T-helper 2 cell treated with Interferon-gamma antibody and Interleukin-4, amounts not matched to agents 100 ng/mL and 5 ng/mL, for 36 hours (primary cell): ENCODE measurements around the gene RBM19. TPM values are rescaled to one million over a fixed set of nuclear protein-coding genes. Genes with fewer than 3 reads are reported as not detected.
"Not testable (repeated sequence)": the region's sequence is repeated elsewhere in the genome, so short reads cannot be mapped to it uniquely, and the experiment has no call there.

Source experiments
- intact Hi-C: fragments of 100-400 bp; cut with micrococcal nuclease; formaldehyde crosslinking; loops from one replicate; pipeline ENCODE4 v1.15.1; 2023
- total RNA-seq: library from RNA; stranded (reverse); gene quantifications from 2 replicates; pipeline ENCODE4 v1.2.3, GENCODE V29; 2022

The RBM19 gene
- total RNA-seq, 1 donor from 2014 or later, result 44.2 TPM

GRCh38 chr12:113835433-113835832, 130.7 kb downstream of the RBM19 start:
- intact Hi-C loops, result no loop called here

GRCh38 chr12:113833422-113833821, 132.7 kb downstream of the RBM19 start:
- intact Hi-C loops, result no loop called here

GRCh38 chr12:113831476-113831875, 134.6 kb downstream of the RBM19 start:
- intact Hi-C loops, result no loop called here

GRCh38 chr12:113831016-113831415, 135.1 kb downstream of the RBM19 start:
- intact Hi-C loops, result no loop called here

GRCh38 chr12:113829212-113829611, 136.9 kb downstream of the RBM19 start:
- intact Hi-C loops, result no loop called here

GRCh38 chr12:113827539-113828114, 138.5 kb downstream of the RBM19 start:
- intact Hi-C loops, result no loop called here

- intact Hi-C loops, result no loop called here
Measured at GRCh38 chr12:113826805-113827538, 139.2 kb downstream of the RBM19 start.

GRCh38 chr12:113825705-113826104, 140.4 kb downstream of the RBM19 start:
- intact Hi-C loops, result no loop called here

- intact Hi-C loops, result no loop called here
Measured at GRCh38 chr12:113823816-113824215, 142.3 kb downstream of the RBM19 start.

GRCh38 chr12:113823016-113823415, 143.1 kb downstream of the RBM19 start:
- intact Hi-C loops, result no loop called here

GRCh38 chr12:113820842-113821241, 145.3 kb downstream of the RBM19 start:
- intact Hi-C loops, result no loop called here

GRCh38 chr12:113820309-113820708, 145.8 kb downstream of the RBM19 start:
- intact Hi-C loops, result no loop called here

GRCh38 chr12:113819495-113819894, 146.6 kb downstream of the RBM19 start:
- intact Hi-C loops, result no loop called here

- intact Hi-C loops, result no loop called here
Measured at GRCh38 chr12:113818833-113819232, 147.3 kb downstream of the RBM19 start.

GRCh38 chr12:113818283-113818682, 147.8 kb downstream of the RBM19 start:
- intact Hi-C loops, result no loop called here

GRCh38 chr12:113816866-113817265, 149.3 kb downstream of the RBM19 start:
- intact Hi-C loops, result no loop called here

GRCh38 chr12:113815031-113815430, 151.1 kb downstream of the RBM19 start:
- intact Hi-C loops, result no loop called here

GRCh38 chr12:113813229-113813541, 152.9 kb downstream of the RBM19 start:
- intact Hi-C loops, result no loop called here

GRCh38 chr12:113812411-113813228, 153.5 kb downstream of the RBM19 start:
- intact Hi-C loops, result no loop called here

GRCh38 chr12:113809462-113810220, 156.5 kb downstream of the RBM19 start:
- intact Hi-C loops, result not testable (repeated sequence)

GRCh38 chr12:113808095-113808951, 157.8 kb downstream of the RBM19 start:
- intact Hi-C loops, result no loop called here
